GM21423 (cell line): ENCODE measurements around the gene RBMX2.
"Not testable (repeated sequence)": the region's sequence is repeated elsewhere in the genome, so short reads cannot be mapped to it uniquely, and the experiment has no call there.

Experiments used
- ATAC-seq: cut with Tn5 transposase; IDR thresholded peaks from one replicate; pipeline ENCODE4 v1.9.1; 2021; ENCODE audit warnings: mild to moderate bottlenecking, moderate library complexity; ENCODE audit not compliant: unreplicated experiment

The RBMX2 gene

GRCh38 chrX:130401415-130402207 is at the start of gene RBMX2:
RBMX2 (plus strand) TSS chrX:130401987; CDS start chrX:130402033, 46 bp downstream.
- peak; percentile 96 for ATAC-seq

- not testable (repeated sequence) for ATAC-seq
Observed at GRCh38 chrX:130352050-130352449, 49.7 kb upstream of the RBMX2 start.

GRCh38 chrX:130376077-130376476 is 25.7 kb upstream of the RBMX2 start:
- no peak for ATAC-seq

GRCh38 chrX:130378024-130378669 is 23.6 kb upstream of the RBMX2 start:
- ATAC-seq: no peak

- no peak for ATAC-seq
Observed at GRCh38 chrX:130385520-130385919, 16.3 kb upstream of the RBMX2 start, which contains the start of gene GPR119. GPR119 (minus strand) TSS chrX:130385674; CDS start chrX:130385447, 227 bp downstream.

- ATAC-seq: no peak
Observed at GRCh38 chrX:130386408-130386808, 15.4 kb upstream of the RBMX2 start.

GRCh38 chrX:130393451-130394074 is 8.2 kb upstream of the RBMX2 start:
- ATAC-seq: no peak

GRCh38 chrX:130395341-130395740 is 6.4 kb upstream of the RBMX2 start:
- ATAC-seq: no peak

- no peak for ATAC-seq
Observed at GRCh38 chrX:130402208-130402684, 459 bp downstream of the RBMX2 start.

GRCh38 chrX:130413415-130413814 is 11.6 kb downstream of the RBMX2 start:
- no peak for ATAC-seq

GRCh38 chrX:130414800-130415199 is 13.0 kb downstream of the RBMX2 start:
- ATAC-seq: no peak

GRCh38 chrX:130415201-130415600 is 13.4 kb downstream of the RBMX2 start:
- no peak for ATAC-seq

- ATAC-seq: no peak
Observed at GRCh38 chrX:130416785-130417184, 15.0 kb downstream of the RBMX2 start.

GRCh38 chrX:130418066-130418465 is 16.3 kb downstream of the RBMX2 start:
- ATAC-seq: peak; percentile 34

GRCh38 chrX:130418740-130419139 is 17.0 kb downstream of the RBMX2 start:
- ATAC-seq: peak; percentile 60

GRCh38 chrX:130419263-130419662 is 17.5 kb downstream of the RBMX2 start:
- ATAC-seq: peak; percentile 47

GRCh38 chrX:130426531-130426930 is 24.7 kb downstream of the RBMX2 start:
- no peak for ATAC-seq

GRCh38 chrX:130429236-130429635 is 27.4 kb downstream of the RBMX2 start:
- not testable (repeated sequence) for ATAC-seq

- ATAC-seq: no peak
Observed at GRCh38 chrX:130435937-130436336, 34.1 kb downstream of the RBMX2 start.

- ATAC-seq: not testable (repeated sequence)
Observed at GRCh38 chrX:130437996-130438395, 36.2 kb downstream of the RBMX2 start.

GRCh38 chrX:130443875-130444274 is 42.1 kb downstream of the RBMX2 start:
- no peak for ATAC-seq
